ENCODE measurements around the gene UBA6. TPM values are rescaled to one million over a fixed set of nuclear protein-coding genes. Genes with fewer than 3 reads are reported as not detected.

UBA6 gene
- total and polyA plus RNA-seq, 2 of the 4 experiments (the other 2 are of a cell fraction), result 29.2 to 268 TPM

DNA sequence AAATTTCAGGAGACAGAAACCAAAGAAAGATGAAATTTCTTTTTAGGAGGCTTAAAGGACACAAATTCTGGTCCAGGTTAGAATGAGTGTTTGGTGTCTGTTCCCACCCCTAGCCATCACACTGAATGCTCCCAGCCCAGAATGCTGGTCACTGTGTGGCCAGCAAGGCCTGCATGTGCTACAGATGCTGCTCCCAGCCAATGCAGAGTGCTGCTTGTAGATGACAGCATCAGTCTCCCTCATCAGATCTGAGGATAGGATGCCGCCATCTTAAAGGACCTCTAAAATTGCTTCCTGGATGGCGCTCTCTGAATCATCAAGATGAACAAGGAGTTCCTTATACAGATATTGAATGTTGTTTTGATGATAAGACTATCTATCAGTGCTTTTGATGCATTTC lies 17.9 kb upstream of the UBA6 start:
- Histone ChIP-seq H2AFZ (replicated peaks; ENCODE audit: low read length, poor library complexity) (no peak overlapping the region), H3K4ac (ENCODE audit: low read depth, low read length) (no peak overlapping the region), H3K27ac (ENCODE audit: insufficient read depth, low read length) (no peak overlapping the region), H2BK120ac (ENCODE audit: low read depth, low read length) (no peak overlapping the region), H2BK20ac (ENCODE audit: low read depth, low read length) (no peak overlapping the region), H3K4me3 (ENCODE audit: insufficient read depth, low read depth, low read length) (no peak overlapping the region), H2AK9ac (replicated peaks; ENCODE audit: low read depth, low read length, poor library complexity) (no peak overlapping the region), H3K56ac (ENCODE audit: extremely low read depth, insufficient read depth, low read length) (no peak overlapping the region), H3K9me3 (ENCODE audit: control insufficient read depth, insufficient read depth, low read length) (no peaks in the 10 kb centered on the region), H3K18ac (ENCODE audit: low read depth, low read length) (no peak overlapping the region), H4K20me1 (ENCODE audit: insufficient read depth, low read length) (no peaks in the 10 kb centered on the region), H4K5ac (ENCODE audit: low read depth, low read length) (no peak overlapping the region), H3K36me3 (ENCODE audit: control insufficient read depth, insufficient read depth, low read length) (peaks cover 4% of the 10 kb centered on the region; the same call in 1 of the 2 replicates), H4K91ac (ENCODE audit: insufficient read depth, low read depth, low read length) (no peak overlapping the region), H2AK5ac (ENCODE audit: low read depth, low read length) (no peak overlapping the region), H3K14ac (replicated peaks; ENCODE audit: low read depth, low read length) (no peak overlapping the region), H4K8ac (ENCODE audit: low read depth in 2 of 2, low read length in 2 of 2) (no peak overlapping the region), H2BK15ac (ENCODE audit: low read depth, low read length) (no peak overlapping the region), H2BK5ac (ENCODE audit: low read depth, low read length, poor library complexity, severe bottlenecking) (no peak overlapping the region), H3K4me1 (ENCODE audit: control insufficient read depth, insufficient read depth, low read length) (peaks cover 13% of the 10 kb centered on the region), H3K4me2 (ENCODE audit: low read depth, low read length) (no peak overlapping the region), H3K23ac (ENCODE audit: low read depth, low read length) (no peak overlapping the region), H3K9me1 (ENCODE audit: insufficient read depth, low read length) (peaks cover 17% of the 10 kb centered on the region; the same call in 1 of the 2 replicates), H3K9ac (ENCODE audit: low read depth, low read length) (no peak overlapping the region), H3K79me1 (ENCODE audit: low read depth in 1 of 2, low read length in 2 of 2) (peaks cover 10 to 32% of the 10 kb centered on the region in 2 experiments; a peak in 3 of 4 replicates), H3K27me3 (ENCODE audit: control insufficient read depth, insufficient read depth, low read length) (no peaks in the 10 kb centered on the region)
- intact Hi-C loops (cut with micrococcal nuclease) (no loop called here), in situ Hi-C loops (cut with MboI; ENCODE audit: low sequenced_read_pairs) (no loop called here), dilution Hi-C loops (cut with HindIII; ENCODE audit: low sequenced_read_pairs, unreplicated experiment) (no loop called here)
- ATAC-seq (ENCODE audit: low read depth), result no peak
- TF ChIP-seq CHD1 (IDR thresholded peaks at IDR 0.05; ENCODE audit: low read depth, low read length), result no peak
- TF ChIP-seq POLR2A (IDR thresholded peaks at IDR 0.05; ENCODE audit: low read depth, low read length), result no peak
- no peak for TF ChIP-seq NFE2L2 (IDR thresholded peaks at IDR 0.05; ENCODE audit: low read depth, low read length)
- no peak for TF ChIP-seq RFX5 (IDR thresholded peaks at IDR 0.05; ENCODE audit: low read depth, low read length)
- no peak for TF ChIP-seq MXI1 (IDR thresholded peaks at IDR 0.05; ENCODE audit: borderline replicate concordance, low read depth, low read length)
- TF ChIP-seq, protein P1, sequence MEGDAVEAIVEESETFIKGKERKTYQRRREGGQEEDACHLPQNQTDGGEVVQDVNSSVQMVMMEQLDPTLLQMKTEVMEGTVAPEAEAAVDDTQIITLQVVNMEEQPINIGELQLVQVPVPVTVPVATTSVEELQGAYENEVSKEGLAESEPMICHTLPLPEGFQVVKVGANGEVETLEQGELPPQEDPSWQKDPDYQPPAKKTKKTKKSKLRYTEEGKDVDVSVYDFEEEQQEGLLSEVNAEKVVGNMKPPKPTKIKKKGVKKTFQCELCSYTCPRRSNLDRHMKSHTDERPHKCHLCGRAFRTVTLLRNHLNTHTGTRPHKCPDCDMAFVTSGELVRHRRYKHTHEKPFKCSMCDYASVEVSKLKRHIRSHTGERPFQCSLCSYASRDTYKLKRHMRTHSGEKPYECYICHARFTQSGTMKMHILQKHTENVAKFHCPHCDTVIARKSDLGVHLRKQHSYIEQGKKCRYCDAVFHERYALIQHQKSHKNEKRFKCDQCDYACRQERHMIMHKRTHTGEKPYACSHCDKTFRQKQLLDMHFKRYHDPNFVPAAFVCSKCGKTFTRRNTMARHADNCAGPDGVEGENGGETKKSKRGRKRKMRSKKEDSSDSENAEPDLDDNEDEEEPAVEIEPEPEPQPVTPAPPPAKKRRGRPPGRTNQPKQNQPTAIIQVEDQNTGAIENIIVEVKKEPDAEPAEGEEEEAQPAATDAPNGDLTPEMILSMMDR (conservative IDR thresholded peaks at IDR 0.05; ENCODE audit: low read depth, low read length), result no peak
- TF ChIP-seq FOS (IDR thresholded peaks at IDR 0.05; ENCODE audit: low read depth, low read length), result no peak
- TF ChIP-seq, protein P2, sequence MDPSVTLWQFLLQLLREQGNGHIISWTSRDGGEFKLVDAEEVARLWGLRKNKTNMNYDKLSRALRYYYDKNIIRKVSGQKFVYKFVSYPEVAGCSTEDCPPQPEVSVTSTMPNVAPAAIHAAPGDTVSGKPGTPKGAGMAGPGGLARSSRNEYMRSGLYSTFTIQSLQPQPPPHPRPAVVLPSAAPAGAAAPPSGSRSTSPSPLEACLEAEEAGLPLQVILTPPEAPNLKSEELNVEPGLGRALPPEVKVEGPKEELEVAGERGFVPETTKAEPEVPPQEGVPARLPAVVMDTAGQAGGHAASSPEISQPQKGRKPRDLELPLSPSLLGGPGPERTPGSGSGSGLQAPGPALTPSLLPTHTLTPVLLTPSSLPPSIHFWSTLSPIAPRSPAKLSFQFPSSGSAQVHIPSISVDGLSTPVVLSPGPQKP (IDR thresholded peaks at IDR 0.05; ENCODE audit: borderline replicate concordance, low read depth, low read length), result no peak
- no peak for TF ChIP-seq MAZ (IDR thresholded peaks at IDR 0.05; ENCODE audit: borderline replicate concordance, low read depth, low read length)
- TF ChIP-seq RAD21 (IDR thresholded peaks at IDR 0.05; ENCODE audit: low read length), result no peak
- no peak for TF ChIP-seq RCOR1 (IDR thresholded peaks at IDR 0.05; ENCODE audit: insufficient replicate concordance, low read length)
- TF ChIP-seq BHLHE40 (IDR thresholded peaks at IDR 0.05; ENCODE audit: low read depth, low read length), result no peak
- WGBS, 2 experiments (ENCODE audit: extremely low coverage in 2 of 2, insufficient read length in 1 of 2), result no CpG with 5 or more reads among the region's 2 CpGs
- ChIA-PET CTCF (no interaction called here), POLR2A (ENCODE audit: unreplicated experiment) (no interaction called here)
- BruUV-seq (replicated peaks), result no TSS peak
- no peak for DNase-seq
